HG03280 (cell line): ENCODE results near the gene PDXP.
A peak's percentile ranks its signal among the peaks of the same experiment; 100 is the strongest.

Experiments used
- ATAC-seq: cut with Tn5 transposase; IDR thresholded peaks from one replicate; pipeline ENCODE4 v1.9.1; 2021; ENCODE audit warnings: mild to moderate bottlenecking, moderate library complexity; ENCODE audit not compliant: unreplicated experiment

PDXP gene

DNA sequence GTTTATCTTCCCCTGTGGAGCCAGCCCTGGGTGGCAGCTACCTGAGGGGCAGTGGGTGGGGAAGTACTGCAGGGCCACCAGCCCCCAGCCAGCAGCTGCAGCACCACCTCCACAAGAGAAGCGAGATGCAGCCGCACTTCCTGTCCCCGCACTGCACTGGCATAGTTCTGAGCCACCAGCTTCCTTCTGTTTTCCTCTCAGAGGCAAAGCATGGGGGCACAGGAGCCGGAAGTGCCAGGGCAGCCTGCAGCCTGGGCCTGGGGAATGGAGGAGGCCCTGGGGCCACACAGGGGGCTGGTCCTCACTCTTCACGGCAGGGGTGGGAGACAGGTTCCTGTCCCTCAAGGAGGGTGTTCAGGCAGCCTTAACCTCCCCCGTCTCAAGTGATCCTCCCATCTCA lies 31.0 kb upstream of the PDXP start:
- no peak for ATAC-seq

- ATAC-seq = no peak
These were observed 29.7 kb upstream of the PDXP start for GRCh38 chr22:37628830-37629229.

GRCh38 chr22:37629928-37630327 lies 28.6 kb upstream of the PDXP start:
- ATAC-seq = no peak

DNA sequence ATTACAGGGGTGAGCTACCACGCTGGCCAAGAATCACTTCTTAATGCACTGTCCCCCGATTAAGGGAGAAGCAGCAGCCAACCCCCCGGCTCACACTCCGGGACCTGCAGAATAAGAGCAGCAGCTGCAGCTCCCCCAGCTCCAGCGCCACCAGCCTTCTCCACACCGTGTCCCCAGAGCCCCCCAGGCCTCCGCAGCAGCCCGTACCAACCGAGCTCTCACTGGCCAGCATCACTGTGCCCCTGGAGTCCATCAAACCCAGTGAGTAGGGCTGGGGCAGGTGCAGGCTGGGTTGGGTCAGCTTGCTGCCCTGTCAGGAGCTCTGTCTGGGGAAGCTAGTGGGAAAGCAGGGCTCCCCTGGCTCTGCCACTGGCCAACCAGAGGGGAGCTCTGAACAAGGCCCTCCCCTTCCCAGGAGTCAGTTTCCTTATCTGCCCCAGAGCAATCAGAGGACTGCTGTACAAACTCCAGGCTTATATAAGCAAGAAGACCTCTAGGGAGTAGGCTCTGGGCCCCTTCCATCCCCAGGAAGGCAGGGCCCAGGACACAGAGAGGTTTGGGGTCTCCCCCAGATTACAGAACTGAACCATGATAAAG lies 27.6 kb upstream of the PDXP start:
- no peak for ATAC-seq

DNA sequence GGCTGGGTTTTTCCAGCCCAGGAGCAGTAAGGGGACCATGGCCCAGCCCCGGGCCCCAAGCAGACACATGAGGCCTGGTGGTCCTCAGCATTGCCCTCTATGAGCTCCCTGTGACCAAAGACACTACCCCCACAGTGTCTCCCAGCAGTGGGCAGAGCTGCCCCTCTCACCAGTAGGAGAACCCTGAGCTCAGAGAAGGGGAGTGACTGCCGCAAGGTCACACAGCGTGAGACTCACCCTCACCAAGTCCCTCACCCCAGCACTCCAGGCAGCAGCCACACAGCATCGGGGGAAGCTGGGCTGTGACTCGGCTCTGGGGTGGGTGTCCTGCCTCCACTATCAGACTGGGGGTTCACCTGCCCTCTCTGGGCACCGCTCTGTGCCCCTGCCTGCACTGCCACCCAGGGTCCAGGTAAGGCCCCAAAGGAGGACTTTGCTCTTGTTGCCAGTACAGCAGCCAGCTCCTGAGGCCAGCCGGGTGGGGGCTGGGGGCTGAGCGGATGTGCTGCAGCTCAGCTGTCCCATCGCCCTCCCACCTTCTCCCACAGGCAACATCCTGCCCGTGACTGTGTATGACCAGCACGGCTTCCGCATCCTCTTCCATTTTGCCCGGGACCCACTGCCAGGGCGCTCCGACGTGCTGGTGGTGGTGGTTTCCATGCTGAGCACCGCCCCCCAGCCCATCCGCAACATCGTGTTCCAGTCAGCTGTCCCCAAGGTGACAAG lies 26.9 kb upstream of the PDXP start:
- ATAC-seq = no peak

DNA sequence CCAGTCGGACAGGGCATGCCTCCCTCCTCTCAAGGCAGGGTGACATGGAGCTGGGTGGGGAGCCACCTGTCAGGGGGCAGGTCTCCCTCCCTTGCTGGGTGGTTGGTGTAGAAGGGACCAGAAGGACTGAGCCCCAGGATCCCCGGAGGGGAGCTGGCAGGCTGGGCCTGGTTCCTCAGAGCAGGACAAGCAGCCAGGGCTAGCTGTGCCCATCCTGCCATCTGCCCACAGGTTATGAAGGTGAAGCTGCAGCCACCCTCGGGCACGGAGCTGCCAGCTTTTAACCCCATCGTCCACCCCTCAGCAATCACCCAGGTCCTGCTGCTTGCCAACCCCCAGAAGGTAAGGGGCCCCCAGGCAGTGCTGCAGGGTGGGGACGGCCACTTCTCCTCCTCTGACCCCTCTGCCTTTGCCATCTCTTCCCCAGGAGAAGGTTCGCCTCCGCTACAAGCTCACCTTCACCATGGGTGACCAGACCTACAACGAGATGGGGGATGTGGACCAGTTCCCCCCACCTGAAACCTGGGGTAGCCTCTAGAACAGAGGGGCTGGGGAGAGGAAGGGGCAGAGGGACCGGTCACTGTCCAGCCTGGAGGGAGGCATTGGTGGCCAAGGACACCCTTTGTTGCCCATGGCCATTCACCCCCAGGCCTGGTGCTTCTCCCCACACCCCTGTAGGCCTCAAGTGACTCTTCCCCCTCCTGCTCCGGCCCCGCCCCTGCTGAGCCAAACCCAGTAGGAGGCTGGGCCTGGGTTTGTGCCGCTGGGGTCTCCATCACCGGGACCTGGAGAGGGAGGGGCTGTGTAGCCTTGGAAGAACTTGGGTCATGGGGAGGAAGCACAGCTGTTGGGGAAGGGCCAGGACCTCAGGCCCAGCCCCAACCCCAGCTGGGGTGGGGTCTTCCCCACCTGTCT lies 26.1 kb upstream of the PDXP start:
- ATAC-seq = peak; percentile 6

DNA sequence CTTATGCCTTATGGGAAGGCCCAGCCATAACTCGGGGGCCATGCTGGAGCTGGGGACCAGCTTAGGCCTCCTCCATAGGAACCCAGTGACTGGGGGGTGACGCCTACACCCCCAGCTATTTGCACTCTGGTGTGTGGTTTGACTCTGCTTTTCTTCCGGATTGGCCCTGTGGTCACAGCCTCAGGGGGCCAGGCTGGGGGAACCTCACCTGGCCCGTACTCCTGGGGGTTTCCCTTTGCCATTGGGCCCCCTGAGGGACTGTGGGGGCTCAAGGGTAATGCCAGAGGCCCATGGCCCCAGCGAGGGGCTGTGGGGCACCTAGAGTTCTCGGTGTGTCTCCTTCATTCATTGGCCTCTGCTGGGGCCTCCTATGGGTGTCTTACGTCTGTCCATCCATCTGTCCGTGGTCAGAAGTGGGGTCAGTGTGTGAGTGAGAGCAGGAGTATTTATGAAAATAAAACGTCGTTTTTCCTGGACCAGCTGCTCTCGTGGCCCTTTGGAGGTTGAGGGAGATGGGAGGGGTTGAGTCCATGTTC lies 25.4 kb upstream of the PDXP start:
- ATAC-seq = peak; percentile 40

DNA sequence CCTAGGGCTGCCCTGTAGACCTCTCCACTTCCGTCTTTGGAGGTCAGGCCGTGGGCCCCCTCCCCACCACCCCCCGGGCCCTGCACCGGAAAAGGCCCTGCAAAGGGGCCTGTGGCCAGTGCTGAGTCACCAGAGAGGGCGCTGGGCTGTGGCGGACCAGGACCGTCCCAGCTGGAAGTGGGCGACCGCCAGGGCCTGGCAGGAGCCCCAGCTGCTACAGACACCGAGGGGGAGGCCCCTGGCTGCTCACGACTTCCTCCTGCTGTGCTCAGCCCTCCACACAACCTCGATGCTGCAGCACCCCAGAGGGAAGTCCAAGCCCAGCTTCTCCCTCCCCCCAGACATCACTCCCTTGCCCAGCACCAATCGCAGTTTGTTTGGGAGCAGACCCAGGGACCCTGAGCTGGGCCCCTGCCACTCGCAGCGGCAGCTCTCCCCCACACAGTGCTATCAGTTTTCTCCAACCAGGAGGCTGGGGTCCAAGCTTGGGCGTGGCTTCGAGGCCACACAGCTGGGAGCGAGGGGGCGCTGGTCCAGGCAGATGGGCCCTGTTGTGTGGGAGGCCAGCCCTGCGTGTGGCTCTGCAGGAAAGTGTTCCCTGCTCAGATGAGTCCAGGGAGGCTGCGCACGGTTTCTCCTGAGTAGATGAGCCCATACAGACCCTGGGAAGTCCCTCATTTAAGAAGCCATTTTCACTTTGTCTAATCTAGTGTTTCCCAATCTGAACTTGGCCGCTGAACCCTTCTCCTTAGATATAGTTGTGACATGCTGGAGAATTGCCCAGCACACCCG lies 24.7 kb upstream of the PDXP start:
- peak; percentile 43 for ATAC-seq

- no peak for ATAC-seq
These were observed 24.1 kb upstream of the PDXP start for GRCh38 chr22:37634417-37634924.

GRCh38 chr22:37635157-37635556 lies 23.4 kb upstream of the PDXP start:
- ATAC-seq = no peak

DNA sequence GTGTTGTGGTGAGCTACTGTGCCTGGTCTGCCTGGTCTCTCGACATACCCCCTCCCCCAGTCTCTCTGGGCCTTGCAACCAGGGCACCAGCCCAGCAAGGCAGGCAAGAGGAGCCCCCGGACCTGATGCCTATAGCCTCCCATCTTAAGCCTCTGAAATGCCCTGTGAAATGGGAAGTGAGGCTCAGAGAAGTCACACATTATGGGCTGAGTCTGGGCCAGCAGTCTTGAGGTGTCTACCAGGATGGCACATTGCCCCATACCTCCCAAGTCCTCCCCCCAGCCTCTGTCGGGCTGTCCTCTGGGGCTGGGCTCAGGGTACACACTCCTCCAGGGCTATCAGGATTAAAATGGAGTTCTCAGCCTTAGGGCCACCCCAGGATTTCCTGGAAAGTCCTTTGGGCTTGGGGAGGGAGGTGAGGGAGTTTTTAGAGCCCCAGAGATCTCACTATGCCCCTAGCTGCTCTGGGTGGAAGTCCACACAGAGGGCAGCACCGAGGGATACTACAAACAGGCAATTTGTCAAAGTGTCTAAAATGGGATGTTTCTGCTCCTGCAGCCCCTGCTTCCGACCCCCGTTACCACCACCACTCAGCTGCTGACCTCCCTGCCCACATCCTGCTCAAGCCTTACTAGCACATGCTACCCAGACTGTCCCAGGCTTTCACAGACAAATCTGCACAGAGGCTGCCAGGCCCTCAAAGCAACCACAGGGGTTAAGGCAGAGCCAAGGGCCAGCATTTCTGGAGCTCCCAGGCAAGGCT lies 22.2 kb upstream of the PDXP start:
- no peak for ATAC-seq

GRCh38 chr22:37636949-37637273 lies 21.6 kb upstream of the PDXP start:
- ATAC-seq = no peak

DNA sequence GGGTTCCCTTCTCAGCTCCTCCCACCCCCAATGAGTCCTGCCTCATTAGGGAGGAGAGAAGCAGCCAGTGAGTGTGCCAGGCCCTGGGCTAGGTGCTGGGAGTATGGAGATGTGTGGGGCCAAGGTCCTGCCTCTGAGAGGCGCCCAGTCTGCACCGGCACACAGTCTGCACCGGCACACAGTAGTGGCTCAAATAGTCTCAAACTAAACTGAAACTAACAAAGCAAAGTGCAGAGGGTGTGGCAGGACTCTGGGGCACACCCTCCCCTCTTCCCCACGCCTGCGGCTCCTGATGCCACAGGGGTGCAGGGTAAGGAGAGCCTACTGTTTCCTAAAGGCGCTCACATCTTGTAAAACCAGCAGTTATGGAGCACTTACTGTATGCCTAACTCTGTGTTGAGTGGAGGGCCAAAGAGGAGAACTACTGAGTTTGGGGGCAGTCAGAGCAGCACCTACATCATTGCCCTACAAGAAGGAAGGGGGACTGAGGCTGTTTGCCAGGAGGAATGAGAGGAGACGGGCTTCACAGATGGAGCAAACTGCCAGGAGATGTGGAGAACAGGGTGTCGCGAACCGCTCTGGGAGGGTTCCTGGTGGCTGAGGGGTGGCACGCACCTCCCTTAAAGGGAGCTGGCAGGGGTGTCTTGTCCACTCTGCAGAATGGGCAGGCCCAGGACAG lies 20.0 kb upstream of the PDXP start:
- ATAC-seq = no peak

GRCh38 chr22:37639070-37639760 lies 19.3 kb upstream of the PDXP start, which contains the start of gene SH3BP1:
SH3BP1 (plus strand) TSS chr22:37639669; CDS start chr22:37639788, 119 bp downstream.
- no peak for ATAC-seq

GRCh38 chr22:37639771-37640590 lies 18.5 kb upstream of the PDXP start:
- no peak for ATAC-seq

GRCh38 chr22:37640591-37641560 lies 17.6 kb upstream of the PDXP start:
- no peak for ATAC-seq

- no peak for ATAC-seq
These were observed 17.0 kb upstream of the PDXP start for GRCh38 chr22:37641561-37641949.
